ENCODE data around the gene MLIP. TPM values are rescaled to one million over a fixed set of nuclear protein-coding genes. Genes with fewer than 3 reads are reported as not detected.

Gene MLIP
- polyA plus RNA-seq, 4 donors: 0.24 to 0.72 (median 0.60) TPM

GRCh38 chr6:54273214-54273820 lies 162.1 kb downstream of the MLIP start:
- DNase-seq (ENCODE audit: low read depth in 4 of 4, low spot score in 3 of 4): no peak

GRCh38 chr6:54274383-54274782 lies 163.1 kb downstream of the MLIP start:
- no peak for DNase-seq (ENCODE audit: low read depth in 4 of 4, low spot score in 3 of 4)

- DNase-seq (ENCODE audit: low read depth in 4 of 4, low spot score in 3 of 4): no peak
Measured at GRCh38 chr6:54282186-54282585, 170.9 kb downstream of the MLIP start.

GRCh38 chr6:54284161-54284860 lies 173.1 kb downstream of the MLIP start:
- DNase-seq (ENCODE audit: low read depth in 4 of 4, low spot score in 3 of 4): no peak

GRCh38 chr6:54285595-54285994 lies 174.4 kb downstream of the MLIP start:
- DNase-seq (ENCODE audit: low read depth in 4 of 4, low spot score in 3 of 4): no peak

- no peak for DNase-seq (ENCODE audit: low read depth in 4 of 4, low spot score in 3 of 4)
Measured at GRCh38 chr6:54286141-54286540, 174.9 kb downstream of the MLIP start.

GRCh38 chr6:54288474-54288873 lies 177.2 kb downstream of the MLIP start:
- no peak for DNase-seq (ENCODE audit: low read depth in 4 of 4, low spot score in 3 of 4)

- no peak for DNase-seq (ENCODE audit: low read depth in 4 of 4, low spot score in 3 of 4)
Measured at GRCh38 chr6:54289426-54289825, 178.2 kb downstream of the MLIP start.

- DNase-seq (ENCODE audit: low read depth in 4 of 4, low spot score in 3 of 4): no peak
Measured at GRCh38 chr6:54291146-54291545, 179.9 kb downstream of the MLIP start.

GRCh38 chr6:54291738-54292137 lies 180.5 kb downstream of the MLIP start:
- DNase-seq (ENCODE audit: low read depth in 4 of 4, low spot score in 3 of 4): no peak

- DNase-seq (ENCODE audit: low read depth in 4 of 4, low spot score in 3 of 4): no peak
Measured at GRCh38 chr6:54294965-54295532, 183.8 kb downstream of the MLIP start.

- DNase-seq (ENCODE audit: low read depth in 4 of 4, low spot score in 3 of 4): no peak
Measured at GRCh38 chr6:54299542-54300269, 188.5 kb downstream of the MLIP start.

GRCh38 chr6:54301770-54302169 lies 190.5 kb downstream of the MLIP start:
- no peak for DNase-seq (ENCODE audit: low read depth in 4 of 4, low spot score in 3 of 4)

- DNase-seq (ENCODE audit: low read depth in 4 of 4, low spot score in 3 of 4): no peak
Measured at GRCh38 chr6:54307439-54307910, 196.2 kb downstream of the MLIP start.

- no peak for DNase-seq (ENCODE audit: low read depth in 4 of 4, low spot score in 3 of 4)
Measured at GRCh38 chr6:54308289-54308985, 197.2 kb downstream of the MLIP start, which contains the start of gene TINAG. Gene TINAG, plus strand, starts transcription at chr6:54308441. Its CDS starts 110 bp downstream, at chr6:54308551.

GRCh38 chr6:54308986-54309315 lies 197.7 kb downstream of the MLIP start:
- no peak for DNase-seq (ENCODE audit: low read depth in 4 of 4, low spot score in 3 of 4)

- no peak for DNase-seq (ENCODE audit: low read depth in 4 of 4, low spot score in 3 of 4)
Measured at GRCh38 chr6:54310377-54311152, 199.3 kb downstream of the MLIP start.

- DNase-seq (ENCODE audit: low read depth in 4 of 4, low spot score in 3 of 4): no peak
Measured at GRCh38 chr6:54315656-54316055, 204.4 kb downstream of the MLIP start.
